ENCODE results near the gene RFT1. TPM values are rescaled to one million over a fixed set of nuclear protein-coding genes. Genes with fewer than 3 reads are reported as not detected.

The RFT1 gene
- total RNA-seq, 2 experiments from 2014 or later = 42.5 to 42.9 TPM

DNA sequence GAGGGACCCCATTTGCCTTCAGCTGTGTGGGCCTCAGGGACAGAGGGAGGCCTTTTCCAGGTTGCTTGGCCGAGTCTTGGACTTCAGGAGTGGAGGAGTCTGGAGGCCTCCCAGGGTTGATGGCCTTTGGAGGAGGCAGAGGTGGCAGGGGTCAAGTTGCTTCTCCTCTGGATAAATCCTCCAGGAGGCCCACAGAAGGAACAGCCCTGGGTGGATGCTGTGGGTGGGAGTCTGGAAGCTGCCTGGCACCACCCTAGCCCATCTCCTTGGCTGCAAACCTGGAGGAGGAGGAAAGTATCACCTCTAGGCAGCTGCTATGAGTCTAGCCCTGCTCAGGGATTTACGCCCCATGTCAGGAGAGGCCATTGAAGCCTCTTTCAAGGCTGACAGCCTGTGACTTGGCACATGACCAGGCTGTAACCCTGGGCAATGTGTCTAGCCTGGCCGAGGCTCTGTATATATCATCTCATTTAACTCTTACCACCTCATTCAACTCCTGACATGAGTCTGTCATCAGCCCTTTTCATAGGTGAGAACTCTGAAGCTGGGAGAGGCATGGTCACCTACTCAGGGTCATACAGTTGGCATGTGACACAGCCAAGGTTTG is 27.8 kb upstream of the RFT1 start:
- no peak overlapping the region for H3K27ac Mint-ChIP-seq
- H3K4me3 Mint-ChIP-seq = no peak overlapping the region
- no peaks in the 10 kb centered on the region for H3K36me3 Mint-ChIP-seq (ENCODE audit: low read depth)
- POLR2A ChIA-PET = interaction anchor here (1.2 to 2.0 kb wide), 2 partner anchors 8 to 13 kb away, joined by 3 to 6 read pairs; no protein-coding TSS in a partner anchor
- TF ChIP-seq, protein P1, sequence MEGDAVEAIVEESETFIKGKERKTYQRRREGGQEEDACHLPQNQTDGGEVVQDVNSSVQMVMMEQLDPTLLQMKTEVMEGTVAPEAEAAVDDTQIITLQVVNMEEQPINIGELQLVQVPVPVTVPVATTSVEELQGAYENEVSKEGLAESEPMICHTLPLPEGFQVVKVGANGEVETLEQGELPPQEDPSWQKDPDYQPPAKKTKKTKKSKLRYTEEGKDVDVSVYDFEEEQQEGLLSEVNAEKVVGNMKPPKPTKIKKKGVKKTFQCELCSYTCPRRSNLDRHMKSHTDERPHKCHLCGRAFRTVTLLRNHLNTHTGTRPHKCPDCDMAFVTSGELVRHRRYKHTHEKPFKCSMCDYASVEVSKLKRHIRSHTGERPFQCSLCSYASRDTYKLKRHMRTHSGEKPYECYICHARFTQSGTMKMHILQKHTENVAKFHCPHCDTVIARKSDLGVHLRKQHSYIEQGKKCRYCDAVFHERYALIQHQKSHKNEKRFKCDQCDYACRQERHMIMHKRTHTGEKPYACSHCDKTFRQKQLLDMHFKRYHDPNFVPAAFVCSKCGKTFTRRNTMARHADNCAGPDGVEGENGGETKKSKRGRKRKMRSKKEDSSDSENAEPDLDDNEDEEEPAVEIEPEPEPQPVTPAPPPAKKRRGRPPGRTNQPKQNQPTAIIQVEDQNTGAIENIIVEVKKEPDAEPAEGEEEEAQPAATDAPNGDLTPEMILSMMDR (IDR thresholded peaks at IDR 0.05) = no peak
- DNase-seq = no peak
- H3K27me3 Mint-ChIP-seq = peaks cover 24% of the 10 kb centered on the region
- intact Hi-C loops (cut with micrococcal nuclease) = no loop called here
- no peak for ATAC-seq
- CTCF ChIA-PET = interaction anchor here (0.8 to 5.0 kb wide), 6 partner anchors 17 to 44 kb away, joined by 3 to 19 read pairs (median 3); no protein-coding TSS in a partner anchor
- peaks cover 15% of the 10 kb centered on the region for H3K4me1 Mint-ChIP-seq (ENCODE audit: low read depth)
- H3K9me3 Mint-ChIP-seq = no peaks in the 10 kb centered on the region

DNA sequence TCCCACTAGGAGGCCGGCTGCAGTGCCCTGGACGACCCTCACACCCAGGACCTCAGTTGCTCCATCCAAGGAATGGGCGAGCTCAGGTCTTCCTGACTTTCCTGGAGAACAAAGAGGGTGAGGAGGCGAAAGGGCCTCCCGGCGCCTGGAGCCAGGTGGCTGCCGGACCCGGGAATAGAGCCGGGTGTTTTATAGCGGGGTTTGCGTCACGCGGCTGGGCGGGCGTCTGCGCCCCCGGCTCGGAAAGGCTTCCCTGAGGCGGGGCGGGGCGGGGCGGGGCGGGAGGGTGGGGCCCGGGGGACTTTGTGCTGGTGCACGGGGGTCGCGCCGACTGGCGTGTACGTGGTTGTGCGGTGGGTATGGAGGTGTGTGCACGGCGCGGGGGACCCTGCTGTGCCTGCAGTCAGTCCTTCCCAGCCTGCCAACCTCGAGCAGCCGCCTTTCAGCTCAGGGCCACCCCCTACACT is 26.2 kb upstream of the RFT1 start:
- ChIA-PET POLR2A (interaction anchor here (0.6 to 2.0 kb wide), 3 partner anchors 12 to 23 kb away, joined by 3 to 6 read pairs (median 3); no protein-coding TSS in a partner anchor), CTCF (interaction anchor here (5.0 kb wide), 1 partner anchor 39 kb away, joined by 19 read pairs; no protein-coding TSS in a partner anchor)
- no peak for ATAC-seq
- intact Hi-C loops (cut with micrococcal nuclease) = no loop called here
- peaks cover 24% of the 10 kb centered on the region for H3K27me3 Mint-ChIP-seq
- H3K4me3 Mint-ChIP-seq = no peak overlapping the region
- TF ChIP-seq, protein P1 (IDR thresholded peaks at IDR 0.05) = no peak
- H3K9me3 Mint-ChIP-seq = no peaks in the 10 kb centered on the region
- peaks cover 5% of the 10 kb centered on the region for H3K4me1 Mint-ChIP-seq (ENCODE audit: low read depth)
- DNase-seq = no peak
- H3K36me3 Mint-ChIP-seq (ENCODE audit: low read depth) = no peaks in the 10 kb centered on the region
- H3K27ac Mint-ChIP-seq = no peak overlapping the region

DNA sequence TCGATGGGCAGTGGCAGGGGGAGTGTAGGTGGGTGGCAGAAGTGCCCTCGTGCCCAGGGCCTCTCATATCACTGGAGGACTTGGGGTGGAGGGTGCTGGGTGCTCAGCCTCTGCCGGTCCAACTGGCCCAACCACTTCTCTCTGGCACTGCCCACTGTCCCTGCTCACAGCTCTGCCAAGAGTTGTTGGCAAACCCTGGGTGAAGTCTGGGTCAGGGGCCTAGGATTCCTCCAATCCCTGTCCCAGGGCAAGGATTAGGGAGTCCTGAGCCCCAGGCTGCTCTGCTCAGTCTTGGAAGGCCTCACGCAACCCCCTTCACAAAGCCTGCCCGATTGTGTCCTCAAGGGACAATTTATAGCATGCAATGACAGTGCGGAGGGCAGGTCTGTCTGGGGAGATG is 25.5 kb upstream of the RFT1 start:
- no peak for DNase-seq
- TF ChIP-seq, protein P1 (IDR thresholded peaks at IDR 0.05) = no peak
- peaks cover 5% of the 10 kb centered on the region for H3K4me1 Mint-ChIP-seq (ENCODE audit: low read depth)
- no peaks in the 10 kb centered on the region for H3K9me3 Mint-ChIP-seq
- no peaks in the 10 kb centered on the region for H3K36me3 Mint-ChIP-seq (ENCODE audit: low read depth)
- intact Hi-C loops (cut with micrococcal nuclease) = no loop called here
- ChIA-PET POLR2A (no interaction called here), CTCF (interaction anchor here (1.1 kb wide), 1 partner anchor 41 kb away, joined by 4 read pairs; no protein-coding TSS in a partner anchor)
- H3K27ac Mint-ChIP-seq = no peak overlapping the region
- peaks cover 24% of the 10 kb centered on the region for H3K27me3 Mint-ChIP-seq
- H3K4me3 Mint-ChIP-seq = no peak overlapping the region
- ATAC-seq = no peak

DNA sequence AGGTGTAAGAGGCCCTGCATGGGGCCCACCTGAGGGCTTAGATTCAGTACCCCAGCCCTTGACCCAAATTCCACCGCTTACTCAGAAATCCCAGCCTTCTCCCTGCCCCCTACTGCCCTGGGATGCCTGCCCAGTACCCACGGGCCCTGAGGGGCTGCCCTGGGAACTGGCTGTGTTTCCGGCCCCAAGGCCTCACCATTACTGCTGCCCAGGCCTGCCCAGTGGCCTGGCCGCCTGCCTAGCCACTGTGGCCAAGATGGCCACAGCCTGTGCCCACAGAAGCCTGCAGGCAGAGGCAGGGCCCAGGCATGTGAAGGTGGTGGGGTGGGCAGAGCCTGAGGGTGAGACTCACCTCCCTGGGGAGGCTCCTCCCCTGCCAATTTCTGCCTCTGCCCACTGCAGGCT is 24.6 kb upstream of the RFT1 start:
- Mint-ChIP-seq H3K27me3 (peaks cover 24% of the 10 kb centered on the region), H3K4me3 (no peak overlapping the region), H3K4me1 (ENCODE audit: low read depth) (peaks cover 2% of the 10 kb centered on the region), H3K9me3 (no peaks in the 10 kb centered on the region), H3K36me3 (ENCODE audit: low read depth) (no peaks in the 10 kb centered on the region), H3K27ac (no peak overlapping the region)
- POLR2A ChIA-PET = no interaction called here
- TF ChIP-seq, protein P1 (IDR thresholded peaks at IDR 0.05) = no peak
- intact Hi-C loops (cut with micrococcal nuclease) = no loop called here
- ATAC-seq = no peak
- CTCF ChIA-PET = interaction anchor here (1.1 kb wide), 1 partner anchor 40 kb away, joined by 4 read pairs; no protein-coding TSS in a partner anchor
- no peak for DNase-seq

DNA sequence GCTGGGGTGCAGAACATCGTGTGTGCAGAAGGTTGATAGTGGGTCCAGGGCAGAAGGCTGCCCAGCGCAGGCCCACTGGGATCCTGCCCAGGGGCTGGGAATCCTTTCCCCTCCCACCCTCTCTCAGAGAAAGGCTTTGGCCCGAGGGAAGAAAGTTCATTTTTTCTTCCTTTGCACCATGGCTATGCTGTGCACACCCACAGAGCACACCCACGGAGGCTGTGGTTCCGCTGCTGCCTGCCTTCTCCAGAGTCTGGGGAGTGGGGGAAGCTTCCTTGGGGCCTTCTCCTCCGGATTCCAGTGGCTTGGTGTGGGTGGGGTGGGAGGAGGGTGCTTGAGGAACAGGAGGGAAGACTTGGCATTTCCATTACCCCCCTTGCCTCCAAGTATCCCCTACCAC is 23.7 kb upstream of the RFT1 start:
- H3K36me3 Mint-ChIP-seq (ENCODE audit: low read depth) = no peaks in the 10 kb centered on the region
- no peak for ATAC-seq
- no peak overlapping the region for H3K4me3 Mint-ChIP-seq
- peaks cover 2% of the 10 kb centered on the region for H3K4me1 Mint-ChIP-seq (ENCODE audit: low read depth)
- TF ChIP-seq, protein P1 (IDR thresholded peaks at IDR 0.05) = no peak
- H3K27ac Mint-ChIP-seq = no peak overlapping the region
- DNase-seq = no peak
- intact Hi-C loops (cut with micrococcal nuclease) = no loop called here
- peaks cover 24% of the 10 kb centered on the region for H3K27me3 Mint-ChIP-seq
- POLR2A ChIA-PET = no interaction called here
- CTCF ChIA-PET = interaction anchor here (0.9 to 1.6 kb wide), 2 partner anchors 20 to 42 kb away, joined by 3 to 5 read pairs; no protein-coding TSS in a partner anchor
- H3K9me3 Mint-ChIP-seq = no peaks in the 10 kb centered on the region

Measured in activated CD8-positive, alpha-beta T cell treated with anti-CD3 and anti-CD28 coated beads for 36 hours (primary cell).